GM12878 (cell line): ENCODE measurements around the gene RYK. TPM values are rescaled to one million over a fixed set of nuclear protein-coding genes. Genes with fewer than 3 reads are reported as not detected.
"Not testable (repeated sequence)": the region's sequence is repeated elsewhere in the genome, so short reads cannot be mapped to it uniquely, and the experiment has no call there.

Experiments used
- ATAC-seq: fragments of 200-7000 bp; cut with Tn5 transposase; 3 replicates; pipeline ENCODE4 v1.9.1; 2020; ENCODE audit warnings: mild to moderate bottlenecking, moderate library complexity
- BruUV-seq: library from RNA; stranded (reverse); fragments of 400-500 nt; replicated peaks from 2 replicates; lab custom pipeline; 2021; lab: Mats Ljungman, UMichigan
- CTCF ChIA-PET: fragments of 300-600 bp; sonication (Branson Sonifier 250); formaldehyde crosslinking; extraction: SDS; loops from one replicate; lab custom pipeline; 2021; ENCODE audit warnings: inconsistent platforms; lab: Yijun Ruan, JAX
- POLR2A ChIA-PET: fragments of 350-600 bp; formaldehyde crosslinking; extraction: SDS; loops from one replicate; lab custom pipeline; 2021; ENCODE audit warnings: inconsistent platforms; lab: Charles Lee
- RAD21 ChIA-PET: fragments of 300-600 bp; sonication (Branson Sonifier 250); formaldehyde crosslinking; loops from one replicate; lab custom pipeline; 2023; ENCODE audit warnings: antibody characterized with exemption; ENCODE audit not compliant: unreplicated experiment; lab: Charles Lee
- SMC1A ChIA-PET: fragments of 300-600 bp; sonication (Branson Sonifier 250); formaldehyde crosslinking; loops from one replicate; lab custom pipeline; 2023; ENCODE audit not compliant: unreplicated experiment, uncharacterized antibody; lab: Charles Lee
- DNase-seq: peaks from one replicate; pipeline ENCODE4 v3.0.0-alpha.2; 2011; ENCODE audit warnings: low read depth, low spot score
- FAIRE-seq: peaks from 3 replicates; lab custom pipeline; 2011; peaks lifted over from hg19 to GRCh38; lab: Jason Lieb, UNC
- H2AFZ ChIP-seq: 2 replicates; pipeline ENCODE4 v1.6.0; 2011; ENCODE audit warnings: low read depth, low read length, control low read depth; ENCODE audit not compliant: control insufficient read depth
- H3K27ac ChIP-seq: 2 replicates; pipeline ENCODE4 v1.5.1; 2011; ENCODE audit warnings: control low read depth; ENCODE audit not compliant: control insufficient read depth, insufficient read depth
- H3K27me3 ChIP-seq, 2 experiments: replicated peaks in 1 of 2; 2 replicates each; pipeline versions ENCODE4 v1.6.0 to v1.6.1; 2011; ENCODE audit warnings: low read length in 1 of 2; ENCODE audit not compliant: control insufficient read depth in 2 of 2, insufficient read depth in 2 of 2
- H3K36me3 ChIP-seq, 2 experiments: 2 replicates each; pipeline ENCODE4 v1.5.1; 2011; ENCODE audit warnings: low read length in 1 of 2; ENCODE audit not compliant: control insufficient read depth in 2 of 2, insufficient read depth in 2 of 2
- H3K4me1 ChIP-seq: 2 replicates; pipeline ENCODE4 v1.6.1; 2011; ENCODE audit warnings: mild to moderate bottlenecking, low read length, moderate library complexity, mixed read lengths; ENCODE audit not compliant: control insufficient read depth, insufficient read depth
- H3K4me2 ChIP-seq: 2 replicates; pipeline ENCODE4 v1.6.0; 2011; ENCODE audit warnings: control low read depth; ENCODE audit not compliant: control insufficient read depth, insufficient read depth
- H3K4me3 ChIP-seq: fragments of 200-600 bp; sonication (generic); 2 replicates; pipeline ENCODE4 v1.5.1; 2016
- H3K79me2 ChIP-seq: 2 replicates; pipeline ENCODE4 v1.6.0; 2011; ENCODE audit warnings: low read length; ENCODE audit not compliant: control insufficient read depth, insufficient read depth
- H3K9ac ChIP-seq: 2 replicates; pipeline ENCODE4 v1.8.0; 2011; ENCODE audit warnings: low read length, control low read depth, mixed read lengths; ENCODE audit not compliant: control insufficient read depth, insufficient read depth
- H3K9me3 ChIP-seq: replicated peaks from 3 replicates; pipeline ENCODE4 v1.5.1; 2011; ENCODE audit warnings: mild to moderate bottlenecking, low read length; ENCODE audit not compliant: control insufficient read depth, insufficient read depth
- H4K20me1 ChIP-seq: 2 replicates; pipeline ENCODE4 v1.6.0; 2011; ENCODE audit not compliant: control insufficient read depth, insufficient read depth
- HDAC6 ChIP-seq: fragments of 200-600 bp; sonication (generic); IDR thresholded peaks from one replicate; pipeline ENCODE4 v1.8.0; 2017; ENCODE audit warnings: antibody characterized with exemption; ENCODE audit not compliant: unreplicated experiment
- MEF2B ChIP-seq: fragments of 450-650 bp; IDR thresholded peaks from 2 replicates; pipeline ENCODE4 v1.6.1; 2018; ENCODE audit warnings: mild to moderate bottlenecking, moderate library complexity; ENCODE audit not compliant: partially characterized antibody, poor library complexity, severe bottlenecking
- in situ Hi-C: fragments of 300-500 bp; cut with MboI; formaldehyde crosslinking; loops from 9 replicates; pipeline ENCODE4 v1.14.3; 2018; ENCODE audit warnings: mixed read lengths
- intact Hi-C: fragments of 100-400 bp; cut with micrococcal nuclease; formaldehyde crosslinking; loops from one replicate; pipeline ENCODE4 v1.14.2; 2022; ENCODE audit not compliant: unreplicated experiment
- polyA plus RNA-seq, 11 experiments: library from polyadenylated mRNA; depleted of rRNA in 4 of 11; unstranded in 6 of 11; stranded (reverse) in 5 of 11; fragments of >200 nt; fragmentation: Nextera tagmentation in 4 of 11; fragmentation: Illumina TruSeq in 1 of 11; extraction: Ambion mirVana in 4 of 11; extraction: Trizol in 1 of 11; gene quantifications; 1 replicate in 1 of 11; 2 replicates in 10 of 11; pipeline versions ENCODE4 v1.2.1 to v1.2.3, GENCODE V29; 2011 to 2016; ENCODE audit warnings: inconsistent platforms in 2 of 11, missing spikeins in 2 of 11, low read depth in 1 of 11
- total RNA-seq, 4 experiments: library from RNA; depleted of rRNA in 3 of 4; stranded (reverse); fragments of >200 nt in 3 of 4; fragmentation: Illumina TruSeq in 1 of 4; extraction: Trizol in 1 of 4; gene quantifications; 2 replicates each; pipeline versions ENCODE4 v1.2.1 to v1.2.3, GENCODE V29; 2013 to 2021

RYK gene
- total and polyA plus RNA-seq, 10 of the 15 experiments (the other 5 are each of a cell fraction or from before 2014, with no cell fraction given), result 2.0 to 25.1 (median 11.1) TPM

DNA sequence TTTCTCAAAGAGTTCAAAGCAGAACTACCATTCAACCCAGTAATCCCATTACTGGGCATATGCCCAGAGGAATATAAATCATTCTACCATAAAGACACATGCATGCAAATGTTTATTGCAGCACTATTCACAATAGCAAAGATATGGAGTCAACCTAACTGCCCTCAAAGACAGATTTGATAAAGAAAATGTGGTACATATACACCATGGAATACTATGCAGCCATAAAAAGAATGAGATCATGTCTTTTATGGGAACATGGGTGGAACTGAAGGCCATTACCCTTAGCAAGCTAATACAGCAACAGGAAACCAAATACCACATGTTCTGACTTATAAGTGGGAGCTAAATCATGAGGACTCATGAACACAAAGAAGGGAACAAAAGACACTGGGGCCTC, 24.5 kb upstream of the RYK start:
- intact Hi-C loops, FAIRE-seq, H3K4me2 ChIP-seq, DNase-seq, H4K20me1 ChIP-seq, BruUV-seq, H3K79me2 ChIP-seq, SMC1A ChIA-PET, H3K9me3 ChIP-seq, ATAC-seq, CTCF ChIA-PET, H3K27me3 ChIP-seq, H3K4me1 ChIP-seq, in situ Hi-C loops, H2AFZ ChIP-seq, H3K9ac ChIP-seq, H3K27ac ChIP-seq, H3K36me3 ChIP-seq, H3K4me3 ChIP-seq, RAD21 ChIA-PET: not testable (repeated sequence)
- POLR2A ChIA-PET, result interaction anchor here (0.6 kb wide), 1 partner anchor 25 kb away, joined by 3 read pairs; the partner anchor contains the start of gene RYK

DNA sequence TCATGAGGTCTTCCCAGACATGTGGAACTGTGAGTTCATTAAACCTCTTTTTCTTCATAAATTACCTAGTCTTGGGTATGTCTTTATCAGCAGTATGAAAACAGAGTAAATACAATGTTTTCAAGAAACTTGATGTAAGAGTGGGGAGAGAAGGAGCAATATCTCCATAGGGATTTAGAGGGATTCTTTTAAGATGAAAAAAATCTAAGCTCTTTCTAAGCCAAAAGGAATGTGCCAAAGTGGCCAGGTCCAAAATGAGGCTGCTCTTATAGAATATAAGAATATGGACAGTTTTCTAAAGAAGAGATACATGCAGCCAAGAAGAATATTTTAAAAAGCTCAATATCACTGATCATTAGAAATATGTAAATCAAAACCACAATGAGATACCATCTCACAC, 23.9 kb upstream of the RYK start:
- ChIA-PET RAD21 (no interaction called here), POLR2A (no interaction called here), SMC1A (no interaction called here), CTCF (interaction anchor here (0.6 kb wide), 1 partner anchor 1589 kb away, joined by 3 read pairs; no protein-coding TSS in a partner anchor)
- H3K36me3 ChIP-seq, result no peaks in the 10 kb centered on the region
- no peaks in the 10 kb centered on the region for H3K9me3 ChIP-seq
- in situ Hi-C loops, result no loop called here
- H3K79me2 ChIP-seq, result no peaks in the 10 kb centered on the region
- H3K4me1 ChIP-seq, result no peaks in the 10 kb centered on the region
- intact Hi-C loops, result no loop called here
- peaks cover 0 to 3% of the 10 kb centered on the region in 2 experiments; a peak in 2 of 4 replicates for H3K27me3 ChIP-seq
- DNase-seq (no peak), FAIRE-seq (no peak), ATAC-seq (no peak)
- no peak overlapping the region for H2AFZ ChIP-seq
- BruUV-seq, result no TSS peak
- TF ChIP-seq MEF2B (peak; percentile 2), HDAC6 (no peak)
- no peak overlapping the region for H3K9ac ChIP-seq
- no peak overlapping the region for H3K27ac ChIP-seq
- H3K4me3 ChIP-seq, result no peak overlapping the region
- H3K4me2 ChIP-seq, result no peak overlapping the region
- no peaks in the 10 kb centered on the region for H4K20me1 ChIP-seq
